GM21576 (cell line): ENCODE measurements around the gene BCKDHB.
"Not testable (repeated sequence)": the region's sequence is repeated elsewhere in the genome, so short reads cannot be mapped to it uniquely, and the experiment has no call there.

Experiments used
- ATAC-seq: cut with Tn5 transposase; IDR thresholded peaks from one replicate; pipeline ENCODE4 v1.9.1; 2021; ENCODE audit warnings: mild to moderate bottlenecking, moderate library complexity; ENCODE audit not compliant: unreplicated experiment

Gene BCKDHB

GRCh38 chr6:80251321-80251720 lies 144.8 kb downstream of the BCKDHB start:
- no peak for ATAC-seq

- ATAC-seq: no peak
Measured at GRCh38 chr6:80254716-80255115, 148.2 kb downstream of the BCKDHB start.

GRCh38 chr6:80256691-80257090 lies 150.2 kb downstream of the BCKDHB start:
- ATAC-seq: no peak

- ATAC-seq: no peak
Measured at GRCh38 chr6:80259118-80259517, 152.6 kb downstream of the BCKDHB start.

- no peak for ATAC-seq
Measured at GRCh38 chr6:80263585-80263984, 157.1 kb downstream of the BCKDHB start.

GRCh38 chr6:80268865-80269730 lies 162.6 kb downstream of the BCKDHB start:
- ATAC-seq: no peak

GRCh38 chr6:80271074-80271473 lies 164.6 kb downstream of the BCKDHB start:
- ATAC-seq: no peak

- no peak for ATAC-seq
Measured at GRCh38 chr6:80272988-80273387, 166.5 kb downstream of the BCKDHB start.

GRCh38 chr6:80276861-80277260 lies 170.4 kb downstream of the BCKDHB start:
- no peak for ATAC-seq

GRCh38 chr6:80277501-80277900 lies 171.0 kb downstream of the BCKDHB start:
- ATAC-seq: no peak

- no peak for ATAC-seq
Measured at GRCh38 chr6:80280262-80281010, 174.0 kb downstream of the BCKDHB start.

- no peak for ATAC-seq
Measured at GRCh38 chr6:80282913-80283554, 176.6 kb downstream of the BCKDHB start.

- ATAC-seq: no peak
Measured at GRCh38 chr6:80287112-80287511, 180.6 kb downstream of the BCKDHB start.

- no peak for ATAC-seq
Measured at GRCh38 chr6:80287607-80288006, 181.1 kb downstream of the BCKDHB start.

GRCh38 chr6:80289727-80290126 lies 183.3 kb downstream of the BCKDHB start:
- ATAC-seq: no peak

- not testable (repeated sequence) for ATAC-seq
Measured at GRCh38 chr6:80294531-80294930, 188.1 kb downstream of the BCKDHB start.

- ATAC-seq: no peak
Measured at GRCh38 chr6:80302716-80303115, 196.2 kb downstream of the BCKDHB start.

GRCh38 chr6:80304014-80304413 lies 197.5 kb downstream of the BCKDHB start:
- no peak for ATAC-seq

- ATAC-seq: no peak
Measured at GRCh38 chr6:80314531-80314930, 208.1 kb downstream of the BCKDHB start.

GRCh38 chr6:80316686-80317231 lies 210.3 kb downstream of the BCKDHB start:
- no peak for ATAC-seq

- ATAC-seq: no peak
Measured at GRCh38 chr6:80319196-80319595, 212.7 kb downstream of the BCKDHB start.
